Panc1 (cell line): ENCODE data around the gene CAPRIN1. TPM values are rescaled to one million over a fixed set of nuclear protein-coding genes. Genes with fewer than 3 reads are reported as not detected.

Experiments used
- ATAC-seq: fragments of 200-7000 bp; cut with Tn5 transposase; 2 replicates; pipeline ENCODE4 v1.9.1; 2020; ENCODE audit warnings: mild to moderate bottlenecking, moderate library complexity
- BruUV-seq: library from RNA; stranded (reverse); fragments of 400-500 nt; replicated peaks from 2 replicates; lab custom pipeline; 2021; lab: Mats Ljungman, UMichigan
- CTCF ChIA-PET: fragments of 300-600 bp; sonication (Branson Sonifier 250); formaldehyde crosslinking; loops from one replicate; lab custom pipeline; 2022; ENCODE audit warnings: antibody characterized with exemption; lab: Charles Lee
- POLR2A ChIA-PET: fragments of 300-600 bp; sonication (Branson Sonifier 250); formaldehyde crosslinking; loops from one replicate; lab custom pipeline; 2022; ENCODE audit warnings: antibody characterized with exemption; lab: Charles Lee
- DNase-seq: peaks from one replicate; pipeline ENCODE4 v3.0.0-alpha.2; 2010; ENCODE audit warnings: low read depth, low spot score
- H3K27ac ChIP-seq: 2 replicates; pipeline ENCODE4 v1.5.1; 2011; ENCODE audit warnings: mild to moderate bottlenecking, low read length, inconsistent platforms
- H3K27me3 ChIP-seq: fragments of 200-500 bp; sonication (Bioruptor generic); 2 replicates; pipeline ENCODE4 v1.6.0; 2014; ENCODE audit warnings: low read length, inconsistent platforms; ENCODE audit not compliant: control insufficient read depth, insufficient read depth
- H3K36me3 ChIP-seq: fragments of 200-500 bp; sonication (Bioruptor generic); 2 replicates; pipeline ENCODE4 v1.5.1; 2014; ENCODE audit warnings: inconsistent platforms, mild to moderate bottlenecking, low read length, moderate library complexity; ENCODE audit not compliant: control insufficient read depth, insufficient read depth
- H3K4me1 ChIP-seq: 2 replicates; pipeline ENCODE4 v1.5.1; 2011; ENCODE audit warnings: inconsistent platforms, mild to moderate bottlenecking, low read length, moderate library complexity; ENCODE audit not compliant: control insufficient read depth, insufficient read depth
- H3K4me3 ChIP-seq, 2 experiments: 2 replicates each; pipeline ENCODE4 v1.5.1; 2011 to 2012; ENCODE audit warnings: low read depth in 2 of 2, low read length in 2 of 2, mild to moderate bottlenecking in 2 of 2, inconsistent platforms in 1 of 2, moderate library complexity in 1 of 2
- H3K9me3 ChIP-seq: fragments of 200-500 bp; sonication (Bioruptor generic); 2 replicates; pipeline ENCODE4 v1.5.1; 2014; ENCODE audit warnings: low read depth, mild to moderate bottlenecking, inconsistent platforms, low read length, moderate library complexity; ENCODE audit not compliant: control insufficient read depth, insufficient read depth
- CTCF ChIP-seq: fragments of 450-650 bp; IDR thresholded peaks from 2 replicates; pipeline ENCODE4 v1.5.1; 2017; ENCODE audit warnings: mild to moderate bottlenecking
- POLR2AphosphoS5 ChIP-seq: IDR thresholded peaks from 2 replicates; pipeline ENCODE4 v1.6.1; 2012; ENCODE audit warnings: mild to moderate bottlenecking, low read depth, low read length, moderate library complexity
- REST ChIP-seq, 2 experiments: IDR thresholded peaks; 2 replicates each; pipeline ENCODE4 v1.6.1; 2011 to 2012; ENCODE audit warnings: low read depth in 2 of 2, control low read depth in 1 of 2, low read length in 1 of 2, mild to moderate bottlenecking in 1 of 2, moderate library complexity in 1 of 2; ENCODE audit not compliant: insufficient read depth in 1 of 2
- SIN3A ChIP-seq: IDR thresholded peaks from 2 replicates; pipeline ENCODE4 v1.6.1; 2012; ENCODE audit warnings: low read depth, mild to moderate bottlenecking, low read length, moderate library complexity, borderline replicate concordance; ENCODE audit not compliant: insufficient read depth
- TCF7L2 ChIP-seq: IDR thresholded peaks from 2 replicates; pipeline ENCODE4 v1.6.1; 2011; ENCODE audit warnings: mild to moderate bottlenecking, low read depth, low read length, inconsistent platforms
- in situ Hi-C: cut with HindIII; loops from 2 replicates; pipeline ENCODE4 v1.10.0; 2016; ENCODE audit warnings: low sequenced_read_pairs, low pct_unique_long_range_greater_than_20kb
- intact Hi-C: fragments of 100-400 bp; cut with micrococcal nuclease; formaldehyde crosslinking; loops from one replicate; pipeline ENCODE4 v1.10.0; 2022; ENCODE audit not compliant: unreplicated experiment
- total RNA-seq: library from RNA; stranded (reverse); gene quantifications from one replicate; pipeline ENCODE4 v1.2.1, GENCODE V29; 2021; ENCODE audit not compliant: unreplicated experiment

The CAPRIN1 gene
- total RNA-seq, 1 experiment from 2014 or later: 266 TPM

DNA sequence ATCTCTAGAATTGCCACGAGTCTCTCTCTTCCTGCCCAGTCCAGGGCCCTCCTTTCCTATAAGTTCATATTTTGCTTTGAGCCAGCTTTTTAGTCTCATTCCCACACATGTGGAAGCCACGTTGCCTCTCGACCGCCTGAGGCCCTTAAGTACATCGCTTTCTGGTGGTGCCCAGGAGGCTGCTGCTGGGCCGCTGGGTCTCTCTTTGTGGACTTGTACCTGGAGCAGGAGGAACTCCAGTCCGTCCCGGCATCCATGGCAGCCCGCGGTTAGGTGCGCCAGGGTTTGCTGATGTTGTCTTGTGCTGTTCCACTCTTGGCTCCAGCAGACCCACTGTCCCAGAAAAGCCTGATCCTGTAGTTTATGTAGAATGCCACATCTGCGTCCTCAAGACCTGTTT, 94.9 kb downstream of the CAPRIN1 start:
- intact Hi-C loops: no loop called here
- BruUV-seq: TSS peak; percentile 52
- no peak for ATAC-seq

DNA sequence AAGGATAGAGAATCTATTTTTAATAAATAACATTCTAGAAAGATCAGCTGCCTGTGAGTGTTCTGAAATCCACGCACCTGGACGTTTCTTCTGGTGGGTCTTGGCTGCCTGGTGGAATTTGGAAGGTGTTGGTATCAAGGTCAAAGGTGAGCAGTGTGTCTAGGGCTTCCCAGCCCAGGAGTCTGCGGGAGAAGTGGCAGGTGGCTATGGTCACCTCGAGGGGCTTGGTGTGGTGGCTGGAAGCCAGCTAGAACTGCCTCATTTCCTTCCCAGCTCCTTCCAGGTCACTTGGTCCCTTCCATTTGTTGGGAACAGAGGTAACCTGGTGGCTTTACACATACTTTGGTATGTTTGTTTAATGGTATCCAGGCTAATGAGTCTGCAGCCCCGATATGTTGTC, 95.3 kb downstream of the CAPRIN1 start:
- CTCF ChIA-PET: no interaction called here
- in situ Hi-C loops: no loop called here
- peaks cover 36% of the 10 kb centered on the region for H3K36me3 ChIP-seq
- no peak overlapping the region for H3K4me3 ChIP-seq
- BruUV-seq: no TSS peak
- no peaks in the 10 kb centered on the region for H3K9me3 ChIP-seq
- intact Hi-C loops: no loop called here
- peaks cover 13% of the 10 kb centered on the region; the same call in 1 of the 2 replicates for H3K4me1 ChIP-seq
- H3K27me3 ChIP-seq: no peaks in the 10 kb centered on the region
- DNase-seq: no peak
- TF ChIP-seq CTCF (no peak), POLR2AphosphoS5 (no peak)
- POLR2A ChIA-PET: interaction anchor here (0.6 kb wide), 1 partner anchor 247 kb away, joined by 3 read pairs; no protein-coding TSS in a partner anchor
- no peak overlapping the region for H3K27ac ChIP-seq
- ATAC-seq: no peak

More for the DNA sequence above, 94.9 kb downstream of the CAPRIN1 start:
- in situ Hi-C loops: no loop called here
- ChIA-PET POLR2A (no interaction called here), CTCF (no interaction called here)
- H3K4me1 ChIP-seq: peaks cover 12% of the 10 kb centered on the region; the same call in 1 of the 2 replicates
- TF ChIP-seq TCF7L2 (no peak), CTCF (no peak), REST (IDR thresholded peaks at IDR 0.05; ENCODE audit: insufficient read depth in 1 of 2, low read depth in 2 of 2, low read length in 1 of 2) (no peak), SIN3A (no peak), POLR2AphosphoS5 (no peak)
- H3K27ac ChIP-seq: no peak overlapping the region
- no peak overlapping the region for H3K4me3 ChIP-seq
- no peaks in the 10 kb centered on the region for H3K9me3 ChIP-seq
- H3K27me3 ChIP-seq: no peaks in the 10 kb centered on the region
- peaks cover 37% of the 10 kb centered on the region for H3K36me3 ChIP-seq
- no peak for DNase-seq
